COLO668 (cell line): ENCODE data around the gene TMEM134.
A peak's percentile ranks its signal among the peaks of the same experiment; 100 is the strongest.
"Not testable (repeated sequence)": the region's sequence is repeated elsewhere in the genome, so short reads cannot be mapped to it uniquely, and the experiment has no call there.

Source experiments
- DNase-seq: peaks from one replicate; lab custom pipeline; 2025; ENCODE audit not compliant: unreplicated experiment; lab: John Stamatoyannopoulos, UW

TMEM134 gene

GRCh38 chr11:67428052-67429001 is 40.7 kb downstream of the TMEM134 start, which contains the start of gene RPS6KB2:
Gene RPS6KB2, plus strand, starts transcription at chr11:67428494. Its CDS starts 52 bp downstream, at chr11:67428546.
- DNase-seq: peak; percentile 97

GRCh38 chr11:67427364-67427859 is 41.6 kb downstream of the TMEM134 start:
- not testable (repeated sequence) for DNase-seq

DNA sequence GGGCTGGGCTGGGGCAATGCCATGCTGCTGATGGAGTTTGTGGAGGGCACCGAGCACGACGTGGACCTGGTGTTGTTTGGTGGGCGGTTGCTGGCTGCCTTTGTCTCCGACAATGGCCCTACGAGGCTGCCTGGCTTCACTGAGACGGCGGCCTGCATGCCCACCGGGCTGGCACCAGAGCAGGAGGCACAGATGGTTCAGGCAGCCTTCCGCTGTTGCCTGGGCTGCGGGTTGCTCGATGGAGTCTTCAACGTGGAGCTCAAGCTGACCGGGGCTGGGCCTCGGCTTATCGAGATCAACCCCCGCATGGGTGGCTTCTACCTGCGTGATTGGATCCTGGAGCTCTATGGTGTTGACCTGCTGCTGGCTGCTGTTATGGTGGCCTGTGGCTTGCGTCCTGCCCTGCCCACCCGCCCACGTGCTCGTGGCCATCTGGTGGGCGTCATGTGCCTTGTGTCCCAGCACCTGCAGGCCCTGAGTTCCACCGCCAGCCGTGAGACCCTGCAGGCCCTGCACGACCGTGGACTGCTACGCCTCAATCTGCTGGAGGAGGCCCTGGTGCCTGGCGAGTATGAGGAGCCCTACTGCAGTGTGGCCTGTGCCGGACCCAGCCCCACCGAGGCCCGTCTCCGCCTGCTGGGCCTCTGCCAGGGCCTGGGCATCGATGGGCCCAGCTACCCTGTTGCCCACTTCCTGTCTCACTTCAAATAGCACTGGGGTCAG is 45.0 kb downstream of the TMEM134 start:
- DNase-seq: no peak

- DNase-seq: no peak
Observed at GRCh38 chr11:67423466-67423865, 45.6 kb downstream of the TMEM134 start.

GRCh38 chr11:67422891-67423290 is 46.2 kb downstream of the TMEM134 start:
- peak; percentile 18 for DNase-seq

DNA sequence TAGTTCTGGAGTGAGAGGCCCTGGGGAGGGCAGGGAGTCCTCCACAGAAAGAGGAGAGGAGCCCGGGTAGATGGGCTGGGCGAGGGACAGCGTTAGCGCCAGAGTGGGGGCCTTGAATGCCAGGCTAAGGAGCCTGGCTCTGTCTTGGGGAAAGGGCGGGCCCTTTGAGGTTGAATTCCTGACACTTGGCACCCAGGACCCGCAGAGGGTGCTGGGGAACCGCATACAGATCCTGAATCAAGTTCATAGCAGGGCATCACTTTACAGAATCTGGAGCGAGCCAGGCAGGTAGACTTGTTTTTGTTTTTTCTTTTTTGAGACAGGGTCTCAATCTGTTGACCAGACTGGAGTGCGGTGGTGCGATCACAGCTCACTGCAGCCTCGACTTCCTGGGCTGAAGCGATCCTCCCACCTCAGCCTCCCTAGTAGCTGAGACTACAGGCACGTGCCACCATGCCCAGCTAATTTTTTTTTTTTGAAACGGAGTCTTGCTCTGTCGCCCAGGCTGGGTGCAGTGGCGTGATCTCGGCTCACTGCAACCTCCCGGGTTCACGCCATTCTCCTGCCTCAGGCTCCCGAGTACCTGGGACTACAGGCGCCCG is 47.5 kb downstream of the TMEM134 start:
- DNase-seq: no peak

DNA sequence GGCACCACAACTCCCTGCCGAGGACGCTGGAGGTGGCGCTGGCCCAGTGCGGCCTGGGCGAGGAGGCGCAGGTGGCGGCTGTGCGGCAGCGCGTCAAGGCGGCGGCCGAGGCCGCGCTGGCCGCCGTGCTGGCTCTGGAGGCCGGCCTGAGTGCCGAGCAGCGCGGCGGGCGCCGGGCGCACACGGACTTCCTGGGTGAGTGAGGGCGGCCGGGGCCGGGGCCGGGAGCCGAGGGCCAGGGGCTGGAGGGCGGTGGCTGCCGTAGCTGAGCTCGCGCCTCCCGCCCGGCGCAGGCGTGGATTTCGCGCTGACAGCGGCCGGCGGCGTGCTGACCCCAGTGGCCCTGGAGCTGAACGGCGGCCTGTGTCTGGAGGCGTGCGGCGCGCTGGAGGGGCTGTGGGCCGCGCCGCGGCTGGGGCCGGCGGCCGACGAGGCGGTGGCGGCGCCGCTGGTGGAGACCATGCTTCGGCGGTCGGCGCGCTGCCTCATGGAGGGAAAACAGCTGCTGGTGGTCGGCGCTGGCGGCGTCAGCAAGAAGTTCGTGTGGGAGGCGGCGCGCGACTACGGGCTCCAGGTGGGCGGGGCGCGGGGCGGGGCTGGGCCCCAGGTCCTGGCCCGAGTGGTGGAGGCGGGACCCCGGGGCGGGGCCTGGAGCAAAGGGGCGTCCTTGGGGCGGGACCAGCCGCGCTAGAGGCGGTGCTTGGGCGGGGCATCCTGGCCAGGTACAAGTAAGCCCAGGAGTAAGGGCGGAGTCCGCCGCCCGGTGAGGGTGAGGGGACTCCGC is 48.2 kb downstream of the TMEM134 start:
- DNase-seq: peak; percentile 97

- no peak for DNase-seq
Observed at GRCh38 chr11:67420147-67420645, 48.9 kb downstream of the TMEM134 start.

GRCh38 chr11:67419325-67420049 is 49.6 kb downstream of the TMEM134 start:
- no peak for DNase-seq

DNA sequence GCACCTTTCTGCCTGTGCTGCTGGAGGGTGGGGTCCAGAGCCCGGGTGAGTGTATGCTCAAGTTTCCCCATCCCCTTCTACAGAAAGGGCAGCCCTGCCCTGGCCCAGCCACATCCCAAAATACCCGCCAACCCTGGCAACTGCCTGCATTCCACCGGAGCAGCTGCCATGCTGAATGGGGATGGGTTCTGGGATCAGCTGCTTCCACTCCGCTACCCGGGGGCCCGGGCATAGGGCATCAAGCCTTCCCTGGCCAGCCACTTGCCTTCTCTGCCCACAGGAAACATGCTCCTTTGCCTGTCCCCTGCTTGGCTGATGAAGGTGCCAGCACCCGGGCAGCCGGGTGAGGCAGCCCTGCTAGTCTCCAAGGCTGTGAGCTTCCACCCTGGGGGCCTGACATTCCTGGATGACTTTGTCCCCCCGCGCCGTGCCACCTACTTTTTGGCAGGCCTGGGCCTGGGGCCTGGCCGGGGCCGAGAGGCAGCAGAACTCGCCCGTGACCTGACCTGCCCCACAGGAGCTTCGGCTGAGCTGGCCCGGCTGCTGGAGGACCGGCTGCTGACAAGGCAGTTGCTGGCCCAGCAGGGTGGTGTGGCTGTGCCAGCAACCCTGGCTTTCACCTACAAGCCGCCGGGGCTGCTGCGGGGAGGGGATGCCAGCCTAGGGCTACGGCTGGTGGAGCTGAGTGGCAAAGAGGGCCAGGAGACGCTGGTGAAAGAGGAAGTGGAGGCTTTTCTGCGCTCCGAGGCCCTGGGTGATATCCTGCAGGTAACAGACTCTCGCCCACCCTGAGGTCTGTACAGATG is 50.4 kb downstream of the TMEM134 start:
- DNase-seq: no peak

DNA sequence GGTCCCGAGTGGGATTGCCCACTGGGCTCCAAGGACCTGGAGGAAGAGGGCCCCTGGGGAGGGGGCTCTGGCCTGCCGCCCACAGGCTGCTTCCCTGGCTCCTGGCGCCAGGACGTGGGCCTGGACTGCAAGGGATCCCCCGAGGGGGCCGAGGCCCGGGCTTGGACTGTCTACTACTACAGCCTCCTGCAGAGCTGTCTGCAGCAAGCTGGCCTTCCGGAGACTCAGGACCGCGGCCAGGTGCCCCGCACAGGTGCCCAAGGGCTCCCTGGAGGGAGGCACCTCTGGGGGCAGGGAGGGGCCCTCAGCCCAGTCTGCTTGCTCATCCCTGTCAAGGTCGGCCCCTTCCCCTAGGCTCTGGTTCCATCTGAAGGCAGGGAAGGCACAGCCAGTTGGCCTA is 51.6 kb downstream of the TMEM134 start:
- DNase-seq: no peak

GRCh38 chr11:67416416-67417335 is 52.4 kb downstream of the TMEM134 start:
- peak; percentile 71 for DNase-seq

GRCh38 chr11:67415501-67416304 is 53.3 kb downstream of the TMEM134 start, which contains the start of gene CARNS1:
Gene CARNS1, plus strand, starts transcription at chr11:67415678. Its CDS starts 522 bp downstream, at chr11:67416200.
- DNase-seq: peak; percentile 38

- no peak for DNase-seq
Observed at GRCh38 chr11:67413266-67413849, 55.7 kb downstream of the TMEM134 start.

GRCh38 chr11:67412495-67413179 is 56.4 kb downstream of the TMEM134 start:
- DNase-seq: no peak

DNA sequence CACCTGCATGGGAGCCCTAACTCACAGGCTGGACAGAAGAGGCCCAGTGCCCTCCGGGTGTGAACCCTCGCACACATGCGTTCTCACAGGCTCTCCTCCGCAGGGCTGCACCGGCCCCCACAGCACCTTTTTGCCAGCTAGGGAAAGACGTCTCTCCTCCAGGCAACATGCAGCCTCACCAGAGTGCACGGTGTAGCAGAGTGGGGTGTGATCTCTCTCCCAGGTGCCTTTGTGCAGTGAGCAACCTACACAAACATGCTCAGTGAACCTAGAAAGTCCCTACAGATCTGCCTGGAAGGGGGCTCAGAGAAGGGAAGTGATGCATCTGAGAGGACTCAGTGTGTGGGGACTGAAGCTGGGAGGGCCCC is 57.3 kb downstream of the TMEM134 start:
- DNase-seq: no peak
